HepG2 (cell line): ENCODE data around the gene LILRB3. TPM values are rescaled to one million over a fixed set of nuclear protein-coding genes. Genes with fewer than 3 reads are reported as not detected.

Experiments used
- FOXK2 ChIP-seq: fragments of 450-650 bp; IDR thresholded peaks from 2 replicates; pipeline ENCODE4 v1.6.1; 2016
- GATAD1 ChIP-seq: IDR thresholded peaks from 2 replicates; pipeline ENCODE4 v1.6.1; 2016; ENCODE audit warnings: missing genetic modification reagents, missing compliant biosample characterization
- GMEB1 ChIP-seq: sonication (generic); formaldehyde crosslinking; IDR thresholded peaks from 2 replicates; pipeline ENCODE4 v1.5.1; 2020; ENCODE audit warnings: missing genetic modification reagents, mild to moderate bottlenecking, borderline replicate concordance
- HDAC1 ChIP-seq: sonication (generic); formaldehyde crosslinking; IDR thresholded peaks from 2 replicates; pipeline ENCODE4 v1.5.1; 2020; ENCODE audit warnings: mild to moderate bottlenecking, missing genetic modification reagents
- ISX ChIP-seq: sonication (generic); formaldehyde crosslinking; conservative IDR thresholded peaks from 2 replicates; pipeline ENCODE4 v1.5.0; 2020; ENCODE audit warnings: missing genetic modification reagents
- SIN3A ChIP-seq: IDR thresholded peaks from 2 replicates; pipeline ENCODE4 v1.6.1; 2011; ENCODE audit warnings: low read depth, mild to moderate bottlenecking, control low read depth, low read length, borderline replicate concordance
- SOX13 ChIP-seq, 3 experiments: fragments of 450-650 bp in 1 of 3; sonication (generic) in 1 of 3; formaldehyde crosslinking in 1 of 3; IDR thresholded peaks in 2 of 3; conservative IDR thresholded peaks in 1 of 3; 2 replicates each; pipeline versions ENCODE4 v1.5.0 to v1.6.1; 2016 to 2020; ENCODE audit warnings: antibody characterized with exemption in 1 of 3, mild to moderate bottlenecking in 1 of 3, missing compliant biosample characterization in 1 of 3, missing genetic modification reagents in 1 of 3, moderate library complexity in 1 of 3
- SP2 ChIP-seq: sonication (generic); formaldehyde crosslinking; IDR thresholded peaks from 2 replicates; pipeline ENCODE4 v1.5.1; 2020; ENCODE audit warnings: mild to moderate bottlenecking, missing genetic modification reagents
- ZNF138 ChIP-seq: sonication (generic); formaldehyde crosslinking; IDR thresholded peaks from 2 replicates; pipeline ENCODE4 v1.5.0; 2020; ENCODE audit warnings: mild to moderate bottlenecking, low read depth, missing genetic modification reagents
- ZNF329 ChIP-seq: sonication (generic); formaldehyde crosslinking; IDR thresholded peaks from 2 replicates; pipeline ENCODE4 v1.9.0; 2021; ENCODE audit warnings: low read depth, mild to moderate bottlenecking, missing genetic modification reagents
- ZNF546 ChIP-seq: sonication (generic); formaldehyde crosslinking; conservative IDR thresholded peaks from 2 replicates; pipeline ENCODE4 v1.8.1; 2023; ENCODE audit warnings: mild to moderate bottlenecking, missing genetic modification reagents
- polyA plus RNA-seq, 8 experiments: library from polyadenylated mRNA; depleted of rRNA in 3 of 8; stranded (reverse) in 7 of 8; unstranded in 1 of 8; fragments of >200 nt; fragmentation: Illumina TruSeq in 4 of 8; extraction: Trizol in 4 of 8; gene quantifications; 2 replicates each; pipeline versions ENCODE4 v1.2.1 to v1.2.3, GENCODE V29; 2011 to 2016; ENCODE audit warnings: low read depth in 4 of 8, missing spikeins in 1 of 8, mixed read lengths in 1 of 8; ENCODE audit not compliant: insufficient read depth in 1 of 8
- total RNA-seq, 5 experiments: library from RNA; depleted of rRNA; stranded (reverse); fragments of >200 nt; fragmentation: Illumina TruSeq; extraction: Trizol; gene quantifications; 2 replicates each; pipeline ENCODE4 v1.2.3, GENCODE V29; 2016; ENCODE audit warnings: low read depth in 1 of 5

LILRB3 gene
- total and polyA plus RNA-seq, 2 of the 13 experiments (the other 11 are each of a cell fraction or from before 2014, with no cell fraction given): 0.22 TPM; not detected in 1

- TF ChIP-seq SOX13 (IDR thresholded peaks at IDR 0.05): no peak
- TF ChIP-seq SOX13 (CRISPR knock-in tag; conservative IDR thresholded peaks at IDR 0.05 in 1 of 2, IDR thresholded peaks at IDR 0.05 in 1 of 2): no peak
- TF ChIP-seq ZNF329 (CRISPR knock-in tag): no peak
- peak; percentile 56; the same call in 1 of the 2 replicates for TF ChIP-seq SP2
- peak; percentile 65; the same call in 1 of the 2 replicates for TF ChIP-seq SIN3A
- no peak; the same call in 1 of the 2 replicates for TF ChIP-seq GATAD1
- peak; percentile 52; the same call in 1 of the 2 replicates for TF ChIP-seq HDAC1 (CRISPR knock-in tag)
- TF ChIP-seq ISX (CRISPR knock-in tag): no peak
- TF ChIP-seq ZNF138 (CRISPR knock-in tag): no peak
- TF ChIP-seq ZNF546: no peak
- TF ChIP-seq FOXK2: no peak
- TF ChIP-seq GMEB1: 0 out of 2 replicates have a peak, but pooled peaks have one; percentile 4
Measured at GRCh38 chr19:54190503-54191010, 32.2 kb downstream of the LILRB3 start (continued).
